Endothelial cell of umbilical vein (primary cell): Measurements from ENCODE around the gene CSE1L. TPM values are rescaled to one million over a fixed set of nuclear protein-coding genes. Genes with fewer than 3 reads are reported as not detected.

Experiments
- BruUV-seq: library from RNA; stranded (reverse); fragments of 400-500 nt; replicated peaks from 2 replicates; lab custom pipeline; 2021; lab: Mats Ljungman, UMichigan
- CTCF ChIA-PET: fragments of 300-600, 350-600 bp; sonication (Branson Sonifier 250); formaldehyde crosslinking; loops from one replicate; lab custom pipeline; 2021; ENCODE audit warnings: antibody characterized with exemption, inconsistent platforms; lab: Charles Lee
- POLR2A ChIA-PET: fragments of 300-600, 350-600 bp; sonication (Branson Sonifier 250); formaldehyde crosslinking; loops from one replicate; lab custom pipeline; 2021; ENCODE audit warnings: antibody characterized with exemption, inconsistent platforms; lab: Charles Lee
- DNase-seq: peaks from one replicate; pipeline ENCODE4 v3.0.0-alpha.2; 2011; ENCODE audit warnings: low read depth, low spot score
- FAIRE-seq: peaks from 2 replicates; lab custom pipeline; 2011; peaks lifted over from hg19 to GRCh38; lab: Jason Lieb, UNC
- H2AFZ ChIP-seq: 2 replicates; pipeline ENCODE4 v1.6.0; 2012; ENCODE audit warnings: low read depth, low read length, control low read depth, inconsistent platforms
- H3K27ac ChIP-seq: 2 replicates; pipeline ENCODE4 v1.5.1; 2011; ENCODE audit warnings: low read depth, mild to moderate bottlenecking, control low read depth, low read length, moderate library complexity; ENCODE audit not compliant: insufficient read depth
- H3K27me3 ChIP-seq, 2 experiments: 2 replicates each; pipeline versions ENCODE4 v1.6.0 to v1.6.1; 2011; ENCODE audit warnings: low read length in 2 of 2, mixed read lengths in 1 of 2; ENCODE audit not compliant: control insufficient read depth in 2 of 2, insufficient read depth in 2 of 2
- H3K36me3 ChIP-seq, 2 experiments: 2 replicates in 1 of 2; 3 replicates in 1 of 2; pipeline ENCODE4 v1.5.1; 2011; ENCODE audit warnings: low read length in 2 of 2, mild to moderate bottlenecking in 1 of 2, moderate library complexity in 1 of 2; ENCODE audit not compliant: control insufficient read depth in 2 of 2, insufficient read depth in 2 of 2; ENCODE audit errors: extremely low read depth in 1 of 2
- H3K4me1 ChIP-seq: 3 replicates; pipeline ENCODE4 v1.5.1; 2011; ENCODE audit warnings: mild to moderate bottlenecking, low read length; ENCODE audit not compliant: control insufficient read depth, insufficient read depth; ENCODE audit errors: extremely low read depth
- H3K4me2 ChIP-seq: 2 replicates; pipeline ENCODE4 v1.6.1; 2011; ENCODE audit warnings: low read length, control low read depth, mixed read lengths; ENCODE audit not compliant: insufficient read depth
- H3K4me3 ChIP-seq, 3 experiments: fragments of 200-600 bp in 1 of 3; sonication (generic), shearing (Covaris generic) in 1 of 3; replicated peaks in 1 of 3; 2 replicates each; pipeline ENCODE4 v1.5.1; 2011 to 2016; ENCODE audit warnings: control low read depth in 3 of 3, low read length in 3 of 3, mild to moderate bottlenecking in 2 of 3, inconsistent platforms in 1 of 3, low read depth in 1 of 3, moderate library complexity in 1 of 3; ENCODE audit not compliant: insufficient read depth in 1 of 3
- H3K79me2 ChIP-seq: 2 replicates; pipeline ENCODE4 v1.6.0; 2012; ENCODE audit warnings: low read length, inconsistent platforms; ENCODE audit not compliant: control insufficient read depth, insufficient read depth
- H3K9ac ChIP-seq: replicated peaks from 2 replicates; pipeline ENCODE3; 2011; ENCODE audit warnings: low read length, control low read depth; ENCODE audit not compliant: insufficient read depth; ENCODE audit errors: extremely low read depth
- H3K9me1 ChIP-seq: replicated peaks from 3 replicates; pipeline ENCODE4 v1.6.0; 2011; ENCODE audit warnings: mild to moderate bottlenecking, low read length; ENCODE audit not compliant: control insufficient read depth, insufficient read depth; ENCODE audit errors: extremely low read depth
- H3K9me3 ChIP-seq: replicated peaks from 2 replicates; pipeline ENCODE4 v1.5.1; 2012; ENCODE audit warnings: low read length, inconsistent platforms; ENCODE audit not compliant: control insufficient read depth, insufficient read depth
- H4K20me1 ChIP-seq: replicated peaks from 2 replicates; pipeline ENCODE3; 2011; ENCODE audit warnings: mild to moderate bottlenecking, low read length; ENCODE audit not compliant: control insufficient read depth, insufficient read depth; ENCODE audit errors: extremely low read depth
- CTCF ChIP-seq, 2 donors: IDR thresholded peaks; 1 replicate in 1 of 2; 2 replicates in 1 of 2; pipeline ENCODE4 v1.5.1; 2011; ENCODE audit warnings: low read length in 2 of 2, mild to moderate bottlenecking in 2 of 2, moderate library complexity in 2 of 2, control low read depth in 1 of 2, inconsistent platforms in 1 of 2, low read depth in 1 of 2; ENCODE audit not compliant: insufficient read depth in 1 of 2; ENCODE audit errors: extremely low read depth in 1 of 2
- EZH2 ChIP-seq: IDR thresholded peaks from 2 replicates; pipeline ENCODE4 v1.6.1; 2012; ENCODE audit warnings: borderline replicate concordance, low read depth, mild to moderate bottlenecking, moderate library complexity, low read length, inconsistent platforms; ENCODE audit not compliant: severe bottlenecking
- FOS ChIP-seq: IDR thresholded peaks from 2 replicates; pipeline ENCODE4 v1.6.1; 2011; ENCODE audit warnings: mild to moderate bottlenecking, low read length, moderate library complexity, borderline replicate concordance; ENCODE audit not compliant: insufficient read depth
- GATA2 ChIP-seq: IDR thresholded peaks from 2 replicates; pipeline ENCODE4 v1.7.0; 2011; ENCODE audit warnings: low read depth, mild to moderate bottlenecking, moderate library complexity, mixed read lengths, low read length; ENCODE audit not compliant: insufficient read length, insufficient read depth
- JUN ChIP-seq: IDR thresholded peaks from 2 replicates; pipeline ENCODE4 v1.6.1; 2011; ENCODE audit warnings: borderline replicate concordance, low read depth; ENCODE audit not compliant: insufficient read length, insufficient read depth
- MAX ChIP-seq: IDR thresholded peaks from 2 replicates; pipeline ENCODE4 v1.6.1; 2011; ENCODE audit not compliant: insufficient read depth, insufficient read length
- MYC ChIP-seq: IDR thresholded peaks from one replicate; pipeline ENCODE4 v1.6.1; 2011; ENCODE audit warnings: mild to moderate bottlenecking, low read depth, low read length
- POLR2A ChIP-seq: IDR thresholded peaks from 2 replicates; pipeline ENCODE4 v1.6.1; 2012; ENCODE audit warnings: low read depth, mild to moderate bottlenecking, control low read depth, low read length
- POLR2AphosphoS5 ChIP-seq: IDR thresholded peaks from 2 replicates; pipeline ENCODE4 v1.6.1; 2012; ENCODE audit warnings: low read depth, mild to moderate bottlenecking, control low read depth, low read length, moderate library complexity; ENCODE audit not compliant: insufficient read depth
- dilution Hi-C: fragments of 300-500 bp; cut with MboI; formaldehyde crosslinking; loops from one replicate; pipeline ENCODE4 v1.15.0; 2019; ENCODE audit warnings: low sequenced_read_pairs; ENCODE audit not compliant: extremely low pct_ligation_motif_present
- intact Hi-C: fragments of 100-400 bp; cut with micrococcal nuclease; formaldehyde crosslinking; loops from one replicate; pipeline ENCODE4 v1.10.0; 2022
- polyA plus RNA-seq, 4 experiments: library from polyadenylated mRNA; depleted of rRNA in 3 of 4; stranded (reverse) in 3 of 4; unstranded in 1 of 4; fragments of >200 nt; gene quantifications; 2 replicates each; pipeline versions ENCODE4 v1.2.1 to v1.2.3, GENCODE V29; 2011 to 2012; ENCODE audit warnings: missing spikeins in 1 of 4
- total RNA-seq: library from RNA; stranded (reverse); gene quantifications from 2 replicates; pipeline ENCODE4 v1.2.3, GENCODE V29; 2021

The CSE1L gene
- total and polyA plus RNA-seq, 2 donors (not counting 3 experiments of a cell fraction or from before 2014, with no cell fraction given): 35.1 to 118 TPM

- CTCF ChIA-PET: interaction anchor here (1.1 to 2.4 kb wide), 4 partner anchors 11 to 343 kb away, joined by 3 to 5 read pairs (median 4); no protein-coding TSS in a partner anchor
- no TSS peak for BruUV-seq
Observed at GRCh38 chr20:48999890-49000870, 45.9 kb upstream of the CSE1L start.

GRCh38 chr20:49001741-49002140 is 44.4 kb upstream of the CSE1L start:
- Histone ChIP-seq H3K4me2 (no peak overlapping the region), H3K4me1 (no peaks in the 10 kb centered on the region), H3K27me3 (no peaks in the 10 kb centered on the region), H3K27ac (no peak overlapping the region), H3K79me2 (no peaks in the 10 kb centered on the region), H3K9ac (no peak overlapping the region), H3K9me1 (no peaks in the 10 kb centered on the region), H4K20me1 (no peaks in the 10 kb centered on the region), H2AFZ (no peak overlapping the region), H3K36me3 (peaks cover 11 to 22% of the 10 kb centered on the region in 2 experiments), H3K9me3 (no peaks in the 10 kb centered on the region), H3K4me3 (no peak overlapping the region)
- TF ChIP-seq MYC (no peak), EZH2 (no peak), MAX (no peak), FOS (no peak), CTCF (IDR thresholded peaks at IDR 0.05; ENCODE audit: extremely low read depth in 1 of 2, insufficient read depth in 1 of 2, low read depth in 1 of 2, low read length in 2 of 2) (no peak), POLR2AphosphoS5 (no peak)
- FAIRE-seq (no peak), DNase-seq (no peak)
- intact Hi-C loops (no loop called here), dilution Hi-C loops (no loop called here)
- BruUV-seq: no TSS peak
- CTCF ChIA-PET: interaction anchor here (1.3 to 2.4 kb wide), 3 partner anchors 12 to 344 kb away, joined by 3 to 5 read pairs (median 3); no protein-coding TSS in a partner anchor
- POLR2A ChIA-PET: no interaction called here

More at GRCh38 chr20:48999890-49000870, 45.9 kb upstream of the CSE1L start:
- Histone ChIP-seq H3K79me2 (no peaks in the 10 kb centered on the region), H4K20me1 (no peaks in the 10 kb centered on the region), H3K27me3 (no peaks in the 10 kb centered on the region), H3K4me1 (no peaks in the 10 kb centered on the region), H3K4me2 (no peak overlapping the region), H3K9ac (no peak overlapping the region), H3K36me3 (peaks cover 14 to 20% of the 10 kb centered on the region in 2 experiments), H2AFZ (no peak overlapping the region), H3K9me3 (no peaks in the 10 kb centered on the region), H3K4me3 (no peak overlapping the region), H3K27ac (no peak overlapping the region), H3K9me1 (no peaks in the 10 kb centered on the region)
- DNase-seq: no peak
- FAIRE-seq: no peak
- POLR2A ChIA-PET: no interaction called here
- no peak for TF ChIP-seq FOS
- no peak for TF ChIP-seq MYC
- no peak for TF ChIP-seq GATA2
- no peak for TF ChIP-seq EZH2
- no peak for TF ChIP-seq POLR2A
- no peak for TF ChIP-seq JUN
- no peak for TF ChIP-seq POLR2AphosphoS5
- TF ChIP-seq MAX: no peak
- intact Hi-C loops: no loop called here
- dilution Hi-C loops: no loop called here
